Loucy (cell line): Measurements from ENCODE around the gene PACSIN1.

Experiments
- H2AFZ ChIP-seq: fragments of 200-600 bp; sonication (generic); 2 replicates; pipeline ENCODE4 v1.6.0; 2016; ENCODE audit warnings: antibody characterized with exemption, mild to moderate bottlenecking, low read length, moderate library complexity
- H3F3A ChIP-seq: fragments of 200-600 bp; 2 replicates; pipeline ENCODE4 v1.6.0; 2016; ENCODE audit warnings: antibody characterized with exemption, low read depth, mild to moderate bottlenecking
- H3K27me3 ChIP-seq: fragments of 200-600 bp; sonication (generic); 2 replicates; pipeline ENCODE4 v1.6.1; 2014; ENCODE audit warnings: low read length, mild to moderate bottlenecking; ENCODE audit not compliant: insufficient read depth, poor library complexity, severe bottlenecking
- H3K36me3 ChIP-seq: fragments of 200-600 bp; sonication (generic); 2 replicates; pipeline ENCODE4 v1.6.1; 2016; ENCODE audit warnings: low read length; ENCODE audit not compliant: insufficient read depth
- H3K4me1 ChIP-seq: fragments of 200-600 bp; sonication (generic); 2 replicates; pipeline ENCODE4 v1.5.1; 2014; ENCODE audit warnings: low read length, mild to moderate bottlenecking; ENCODE audit not compliant: insufficient read depth, poor library complexity, severe bottlenecking
- H3K4me2 ChIP-seq: fragments of 200-600 bp; sonication (generic); 2 replicates; pipeline ENCODE4 v1.6.0; 2014; ENCODE audit warnings: antibody characterized with exemption, low read length, low read depth, mild to moderate bottlenecking; ENCODE audit not compliant: poor library complexity, severe bottlenecking
- H3K4me3 ChIP-seq: fragments of 200-600 bp; sonication (generic); 2 replicates; pipeline ENCODE4 v1.5.1; 2014; ENCODE audit warnings: low read length, mild to moderate bottlenecking, mixed read lengths; ENCODE audit not compliant: poor library complexity, severe bottlenecking
- H3K79me2 ChIP-seq: fragments of 200-600 bp; sonication (generic); 2 replicates; pipeline ENCODE4 v1.6.1; 2014; ENCODE audit warnings: low read length; ENCODE audit not compliant: insufficient read depth
- H3K9ac ChIP-seq: fragments of 200-600 bp; sonication (generic); 2 replicates; pipeline ENCODE4 v1.6.0; 2014; ENCODE audit warnings: mild to moderate bottlenecking, low read depth, low read length, moderate library complexity; ENCODE audit not compliant: poor library complexity, severe bottlenecking
- H3K9me2 ChIP-seq: fragments of 200-600 bp; sonication (generic); replicated peaks from 2 replicates; pipeline ENCODE4 v1.6.1; 2016; ENCODE audit warnings: low read depth, low read length, mixed read lengths
- H3K9me3 ChIP-seq: fragments of 200-600 bp; sonication (generic); 2 replicates; pipeline ENCODE4 v1.6.1; 2014; ENCODE audit warnings: mild to moderate bottlenecking, antibody characterized with exemption, low read length, low read depth; ENCODE audit not compliant: insufficient read depth
- H4K20me1 ChIP-seq: fragments of 200-600 bp; sonication (generic); 2 replicates; pipeline ENCODE4 v1.6.0; 2014; ENCODE audit warnings: antibody characterized with exemption, low read length, mild to moderate bottlenecking; ENCODE audit not compliant: insufficient read depth, poor library complexity, severe bottlenecking
- CTCF ChIP-seq: fragments of 200-600 bp; sonication (generic); conservative IDR thresholded peaks from 2 replicates; pipeline ENCODE4 v1.5.1; 2014; ENCODE audit warnings: mild to moderate bottlenecking, antibody characterized with exemption, low read length
- EZH2phosphoT487 ChIP-seq: fragments of 200-600 bp; IDR thresholded peaks from 2 replicates; pipeline ENCODE4 v1.6.1; 2018; ENCODE audit warnings: antibody characterized with exemption, mild to moderate bottlenecking, moderate library complexity, borderline replicate concordance

The PACSIN1 gene

GRCh38 chr6:34572021-34572420 lies 106.1 kb downstream of the PACSIN1 start:
- no peaks in the 10 kb centered on the region for H3K4me1 ChIP-seq
- H3K4me2 ChIP-seq: no peak overlapping the region
- no peaks in the 10 kb centered on the region for H4K20me1 ChIP-seq
- no peak overlapping the region for H2AFZ ChIP-seq
- no peaks in the 10 kb centered on the region for H3K36me3 ChIP-seq
- TF ChIP-seq EZH2phosphoT487 (no peak), CTCF (no peak)
- H3K9me2 ChIP-seq: no peaks in the 10 kb centered on the region
- H3K9me3 ChIP-seq: no peaks in the 10 kb centered on the region
- no peak overlapping the region for H3K9ac ChIP-seq
- no peaks in the 10 kb centered on the region for H3K27me3 ChIP-seq
- no peaks in the 10 kb centered on the region for H3K79me2 ChIP-seq
- no peak overlapping the region for H3K4me3 ChIP-seq
- H3F3A ChIP-seq: no peaks in the 10 kb centered on the region

- Histone ChIP-seq H3K4me3 (no peak overlapping the region), H3K27me3 (no peaks in the 10 kb centered on the region), H3K9me2 (no peaks in the 10 kb centered on the region), H3K4me2 (no peak overlapping the region), H3K79me2 (no peaks in the 10 kb centered on the region), H3K9me3 (no peaks in the 10 kb centered on the region), H4K20me1 (no peaks in the 10 kb centered on the region), H3F3A (no peaks in the 10 kb centered on the region), H2AFZ (no peak overlapping the region), H3K36me3 (no peaks in the 10 kb centered on the region), H3K9ac (no peak overlapping the region), H3K4me1 (no peaks in the 10 kb centered on the region)
- TF ChIP-seq CTCF (no peak), EZH2phosphoT487 (no peak)
These were observed 106.7 kb downstream of the PACSIN1 start for GRCh38 chr6:34572585-34572984.

GRCh38 chr6:34573567-34574183 lies 107.8 kb downstream of the PACSIN1 start:
- H3K4me3 ChIP-seq: no peak overlapping the region
- no peak overlapping the region for H2AFZ ChIP-seq
- no peaks in the 10 kb centered on the region for H3K79me2 ChIP-seq
- H3K36me3 ChIP-seq: no peaks in the 10 kb centered on the region
- H3K27me3 ChIP-seq: no peaks in the 10 kb centered on the region
- H3K4me1 ChIP-seq: no peaks in the 10 kb centered on the region
- H3F3A ChIP-seq: no peaks in the 10 kb centered on the region
- H3K9me3 ChIP-seq: no peaks in the 10 kb centered on the region
- no peaks in the 10 kb centered on the region for H3K9me2 ChIP-seq
- H3K9ac ChIP-seq: no peak overlapping the region
- TF ChIP-seq CTCF (no peak), EZH2phosphoT487 (no peak)
- no peaks in the 10 kb centered on the region for H4K20me1 ChIP-seq
- no peak overlapping the region for H3K4me2 ChIP-seq
